ENCODE measurements around the gene GRAMD4.

The GRAMD4 gene

GRCh38 chr22:46652847-46653331, 32.7 kb downstream of the GRAMD4 start:
- Histone ChIP-seq H3K4me3 (no peak overlapping the region), H3K36me3 (replicated peaks) (no peaks in the 10 kb centered on the region), H3K27me3 (ENCODE audit: low read depth) (no peaks in the 10 kb centered on the region), H3K9me3 (no peaks in the 10 kb centered on the region), H3K4me1 (no peaks in the 10 kb centered on the region)
- in situ Hi-C loops (cut with MboI; ENCODE audit: low sequenced_read_pairs), result no loop called here
- no peak for DNase-seq (ENCODE audit: low spot score in 2 of 2)

DNA sequence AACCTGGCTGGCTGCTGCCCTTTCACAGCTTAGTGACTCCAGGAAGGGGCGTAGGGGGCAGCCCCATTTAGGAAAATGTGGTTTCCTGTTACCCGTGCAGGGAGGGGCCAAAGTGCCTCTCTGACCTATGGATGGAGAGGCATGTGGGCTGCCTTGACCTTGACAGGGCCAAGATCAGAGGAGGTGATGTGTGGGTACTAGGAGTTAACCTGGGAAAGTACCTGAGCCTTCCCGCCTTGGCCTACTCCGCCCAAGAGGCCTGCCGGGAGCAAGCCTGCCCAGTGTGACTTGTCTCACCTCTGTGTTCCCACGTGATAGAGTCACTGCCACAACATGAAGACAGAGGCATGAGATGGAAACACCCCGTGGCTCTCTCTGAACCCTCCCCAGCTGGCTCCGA, 33.4 kb downstream of the GRAMD4 start:
- Histone ChIP-seq H3K27me3 (ENCODE audit: low read depth) (no peaks in the 10 kb centered on the region), H3K4me1 (no peaks in the 10 kb centered on the region), H3K4me3 (no peak overlapping the region), H3K36me3 (replicated peaks) (no peaks in the 10 kb centered on the region), H3K9me3 (no peaks in the 10 kb centered on the region)
- no peak for DNase-seq (ENCODE audit: low spot score in 2 of 2)
- in situ Hi-C loops (cut with MboI; ENCODE audit: low sequenced_read_pairs), result no loop called here

GRCh38 chr22:46654426-46654825, 34.2 kb downstream of the GRAMD4 start:
- Histone ChIP-seq H3K27me3 (ENCODE audit: low read depth) (no peaks in the 10 kb centered on the region), H3K9me3 (no peaks in the 10 kb centered on the region), H3K4me1 (no peaks in the 10 kb centered on the region), H3K4me3 (no peak overlapping the region), H3K36me3 (replicated peaks) (no peaks in the 10 kb centered on the region)
- DNase-seq (ENCODE audit: low spot score in 2 of 2), result no peak
- in situ Hi-C loops (cut with MboI; ENCODE audit: low sequenced_read_pairs), result no loop called here

GRCh38 chr22:46654927-46655595, 34.9 kb downstream of the GRAMD4 start:
- Histone ChIP-seq H3K36me3 (replicated peaks) (no peaks in the 10 kb centered on the region), H3K4me1 (no peaks in the 10 kb centered on the region), H3K9me3 (no peaks in the 10 kb centered on the region), H3K27me3 (ENCODE audit: low read depth) (no peaks in the 10 kb centered on the region), H3K4me3 (no peak overlapping the region)
- in situ Hi-C loops (cut with MboI; ENCODE audit: low sequenced_read_pairs), result no loop called here
- DNase-seq (ENCODE audit: low spot score in 2 of 2), result no peak

GRCh38 chr22:46655861-46656608, 35.8 kb downstream of the GRAMD4 start:
- in situ Hi-C loops (cut with MboI; ENCODE audit: low sequenced_read_pairs), result no loop called here
- H3K9me3 ChIP-seq, result no peaks in the 10 kb centered on the region
- H3K4me1 ChIP-seq, result no peaks in the 10 kb centered on the region
- no peaks in the 10 kb centered on the region for H3K36me3 ChIP-seq (replicated peaks)
- no peaks in the 10 kb centered on the region for H3K27me3 ChIP-seq (ENCODE audit: low read depth)
- DNase-seq (ENCODE audit: low spot score in 2 of 2), result no peak
- H3K4me3 ChIP-seq, result no peak overlapping the region

- in situ Hi-C loops (cut with MboI; ENCODE audit: low sequenced_read_pairs), result no loop called here
- H3K4me1 ChIP-seq, result no peaks in the 10 kb centered on the region
- no peaks in the 10 kb centered on the region for H3K36me3 ChIP-seq (replicated peaks)
- no peak overlapping the region for H3K4me3 ChIP-seq
- DNase-seq (ENCODE audit: low spot score in 2 of 2), result no peak
- no peaks in the 10 kb centered on the region for H3K27me3 ChIP-seq (ENCODE audit: low read depth)
- H3K9me3 ChIP-seq, result no peaks in the 10 kb centered on the region
These were observed 36.9 kb downstream of the GRAMD4 start for GRCh38 chr22:46656856-46657654.

DNA sequence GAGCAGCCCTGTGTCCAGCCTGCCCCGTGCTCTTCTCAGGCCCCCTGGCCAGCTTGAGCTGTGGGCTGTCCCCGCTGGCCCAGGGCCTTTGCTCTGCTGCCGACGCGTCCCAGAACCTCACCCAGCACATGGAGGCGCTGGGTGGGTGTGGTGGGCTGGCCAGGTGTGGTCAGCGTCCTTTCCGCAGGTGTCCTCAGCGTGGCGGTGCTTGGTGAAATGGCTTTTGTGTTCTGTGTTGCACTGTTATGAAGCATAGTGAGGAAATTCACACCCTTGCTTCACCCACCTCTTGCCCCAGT, 37.4 kb downstream of the GRAMD4 start:
- H3K36me3 ChIP-seq (replicated peaks), result no peaks in the 10 kb centered on the region
- no peaks in the 10 kb centered on the region for H3K4me1 ChIP-seq

GRCh38 chr22:46657996-46658947, 38.1 kb downstream of the GRAMD4 start:
- no peaks in the 10 kb centered on the region for H3K36me3 ChIP-seq (replicated peaks)
- DNase-seq (ENCODE audit: low spot score in 2 of 2), result no peak
- H3K4me3 ChIP-seq, result no peak overlapping the region
- no peaks in the 10 kb centered on the region for H3K4me1 ChIP-seq
- H3K27me3 ChIP-seq (ENCODE audit: low read depth), result no peaks in the 10 kb centered on the region
- no peaks in the 10 kb centered on the region for H3K9me3 ChIP-seq
- in situ Hi-C loops (cut with MboI; ENCODE audit: low sequenced_read_pairs), result no loop called here

More for the DNA sequence above, 37.4 kb downstream of the GRAMD4 start:
- in situ Hi-C loops (cut with MboI; ENCODE audit: low sequenced_read_pairs), result no loop called here
- DNase-seq (ENCODE audit: low spot score in 2 of 2), result no peak
- H3K9me3 ChIP-seq, result no peaks in the 10 kb centered on the region
- no peak overlapping the region for H3K4me3 ChIP-seq
- no peaks in the 10 kb centered on the region for H3K27me3 ChIP-seq (ENCODE audit: low read depth)

- in situ Hi-C loops (cut with MboI; ENCODE audit: low sequenced_read_pairs), result no loop called here
- Histone ChIP-seq H3K36me3 (replicated peaks) (no peaks in the 10 kb centered on the region), H3K4me3 (no peak overlapping the region), H3K4me1 (no peaks in the 10 kb centered on the region), H3K27me3 (ENCODE audit: low read depth) (no peaks in the 10 kb centered on the region), H3K9me3 (no peaks in the 10 kb centered on the region)
- no peak for DNase-seq (ENCODE audit: low spot score in 2 of 2)
These were observed 39.0 kb downstream of the GRAMD4 start for GRCh38 chr22:46659059-46659790.

DNA sequence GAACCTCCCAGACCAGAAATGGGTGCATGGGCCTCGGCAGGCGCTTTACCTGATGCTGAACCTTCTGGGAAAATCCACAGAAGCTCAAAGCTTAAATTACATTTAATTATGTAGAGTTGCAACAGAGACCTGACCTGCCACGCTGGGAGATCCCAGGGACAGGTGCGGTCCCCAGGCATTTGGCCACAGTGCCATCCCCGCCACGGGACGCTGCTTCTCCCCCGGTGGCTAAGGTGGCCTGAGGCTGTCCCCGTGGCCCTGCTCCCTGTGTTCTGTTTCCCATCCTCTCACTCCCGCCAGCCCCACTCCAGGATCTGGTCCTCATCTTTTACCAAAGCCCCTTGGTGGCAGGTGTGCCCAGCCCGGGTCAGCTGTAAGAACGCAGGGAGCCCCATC, 39.6 kb downstream of the GRAMD4 start:
- Histone ChIP-seq H3K36me3 (replicated peaks) (no peaks in the 10 kb centered on the region), H3K4me1 (no peaks in the 10 kb centered on the region), H3K4me3 (no peak overlapping the region), H3K27me3 (ENCODE audit: low read depth) (no peaks in the 10 kb centered on the region), H3K9me3 (no peaks in the 10 kb centered on the region)
- in situ Hi-C loops (cut with MboI; ENCODE audit: low sequenced_read_pairs), result no loop called here
- no peak for DNase-seq (ENCODE audit: low spot score in 2 of 2)

- no peak for DNase-seq (ENCODE audit: low spot score in 2 of 2)
- in situ Hi-C loops (cut with MboI; ENCODE audit: low sequenced_read_pairs), result no loop called here
- Histone ChIP-seq H3K4me3 (no peak overlapping the region), H3K27me3 (ENCODE audit: low read depth) (no peaks in the 10 kb centered on the region), H3K36me3 (replicated peaks) (no peaks in the 10 kb centered on the region), H3K9me3 (no peaks in the 10 kb centered on the region), H3K4me1 (no peaks in the 10 kb centered on the region)
These were observed 40.5 kb downstream of the GRAMD4 start for GRCh38 chr22:46660604-46661201.

DNA sequence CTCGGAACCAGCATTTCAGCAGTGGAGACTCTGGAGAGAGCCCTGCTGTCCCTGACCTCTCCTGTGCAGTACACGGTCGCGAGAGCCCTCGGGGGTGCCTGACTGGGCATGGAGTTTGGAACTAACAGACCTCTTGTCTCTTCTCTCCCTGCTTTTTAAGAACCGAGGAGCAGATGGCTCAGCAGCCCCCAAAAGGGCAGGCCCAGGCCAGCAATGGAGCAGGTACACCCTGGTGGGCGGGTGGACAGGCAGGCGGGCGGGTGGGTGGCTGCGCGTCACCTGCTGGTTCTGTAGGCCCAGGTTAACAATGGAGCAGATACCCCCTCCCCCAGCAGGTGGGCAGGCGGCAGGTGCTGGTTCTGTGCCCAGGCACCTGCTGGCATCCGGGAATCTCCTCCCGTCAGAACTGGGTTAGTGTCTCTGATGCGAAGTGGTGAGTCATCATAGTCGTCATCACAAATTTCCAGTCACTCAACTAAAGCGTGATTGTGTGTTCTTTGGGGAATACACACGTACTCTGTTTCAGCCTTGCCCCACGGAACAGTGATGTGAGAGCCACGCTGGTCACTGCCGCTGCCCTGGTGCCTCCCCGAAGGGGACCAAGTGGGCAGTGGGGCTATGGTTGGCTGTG, 41.1 kb downstream of the GRAMD4 start:
- H3K36me3 ChIP-seq (replicated peaks), result no peaks in the 10 kb centered on the region
- H3K27me3 ChIP-seq (ENCODE audit: low read depth), result no peaks in the 10 kb centered on the region
- no peaks in the 10 kb centered on the region for H3K9me3 ChIP-seq
- H3K4me1 ChIP-seq, result no peaks in the 10 kb centered on the region
- in situ Hi-C loops (cut with MboI; ENCODE audit: low sequenced_read_pairs), result no loop called here
- no peak overlapping the region for H3K4me3 ChIP-seq
- no peak for DNase-seq (ENCODE audit: low spot score in 2 of 2)
